GM12872 (cell line): ENCODE data around the gene GPC6.

Experiments
- TF ChIP-seq, protein P1 (sequence below): IDR thresholded peaks from 3 replicates; pipeline ENCODE4 v1.5.1; 2011; ENCODE audit warnings: low read depth, mild to moderate bottlenecking, low read length, moderate library complexity; ENCODE audit not compliant: insufficient read depth

Gene GPC6

GRCh38 chr13:94090773-94091480, 864.3 kb downstream of the GPC6 start:
- TF ChIP-seq, protein P1, sequence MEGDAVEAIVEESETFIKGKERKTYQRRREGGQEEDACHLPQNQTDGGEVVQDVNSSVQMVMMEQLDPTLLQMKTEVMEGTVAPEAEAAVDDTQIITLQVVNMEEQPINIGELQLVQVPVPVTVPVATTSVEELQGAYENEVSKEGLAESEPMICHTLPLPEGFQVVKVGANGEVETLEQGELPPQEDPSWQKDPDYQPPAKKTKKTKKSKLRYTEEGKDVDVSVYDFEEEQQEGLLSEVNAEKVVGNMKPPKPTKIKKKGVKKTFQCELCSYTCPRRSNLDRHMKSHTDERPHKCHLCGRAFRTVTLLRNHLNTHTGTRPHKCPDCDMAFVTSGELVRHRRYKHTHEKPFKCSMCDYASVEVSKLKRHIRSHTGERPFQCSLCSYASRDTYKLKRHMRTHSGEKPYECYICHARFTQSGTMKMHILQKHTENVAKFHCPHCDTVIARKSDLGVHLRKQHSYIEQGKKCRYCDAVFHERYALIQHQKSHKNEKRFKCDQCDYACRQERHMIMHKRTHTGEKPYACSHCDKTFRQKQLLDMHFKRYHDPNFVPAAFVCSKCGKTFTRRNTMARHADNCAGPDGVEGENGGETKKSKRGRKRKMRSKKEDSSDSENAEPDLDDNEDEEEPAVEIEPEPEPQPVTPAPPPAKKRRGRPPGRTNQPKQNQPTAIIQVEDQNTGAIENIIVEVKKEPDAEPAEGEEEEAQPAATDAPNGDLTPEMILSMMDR, result no peak

GRCh38 chr13:94093652-94094315, 867.2 kb downstream of the GPC6 start:
- TF ChIP-seq, protein P1, result no peak

DNA sequence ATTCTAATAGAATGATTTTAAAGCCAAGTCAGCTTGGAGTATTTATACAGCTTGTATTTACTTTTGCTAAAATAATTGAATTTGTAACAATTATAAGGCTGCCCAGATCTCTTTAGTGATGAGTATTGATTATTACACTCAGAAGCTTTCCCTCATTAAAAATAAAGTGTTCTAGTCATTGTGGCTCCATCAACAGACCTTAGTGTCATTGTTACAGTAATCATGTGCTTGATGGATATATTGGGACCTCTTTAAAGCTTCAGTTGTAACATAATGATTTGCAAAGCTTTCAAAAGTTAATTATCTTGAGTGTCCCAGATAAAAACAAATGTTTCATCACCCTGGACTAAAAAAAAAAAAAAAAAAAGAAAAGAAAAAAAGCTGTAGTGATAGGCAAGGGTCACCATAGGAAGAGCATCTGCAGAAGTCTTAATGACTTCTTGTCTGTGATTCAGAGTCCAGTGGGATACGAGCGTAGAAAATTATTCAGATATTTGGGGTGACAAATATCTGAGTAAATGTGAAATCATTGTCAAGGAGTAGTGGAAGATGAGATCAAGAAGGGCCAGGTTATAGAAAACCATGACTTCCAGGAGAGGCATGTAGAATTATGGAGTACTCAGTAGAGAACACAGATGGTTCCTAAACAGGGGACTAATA, 883.2 kb downstream of the GPC6 start:
- TF ChIP-seq, protein P1, result no peak

DNA sequence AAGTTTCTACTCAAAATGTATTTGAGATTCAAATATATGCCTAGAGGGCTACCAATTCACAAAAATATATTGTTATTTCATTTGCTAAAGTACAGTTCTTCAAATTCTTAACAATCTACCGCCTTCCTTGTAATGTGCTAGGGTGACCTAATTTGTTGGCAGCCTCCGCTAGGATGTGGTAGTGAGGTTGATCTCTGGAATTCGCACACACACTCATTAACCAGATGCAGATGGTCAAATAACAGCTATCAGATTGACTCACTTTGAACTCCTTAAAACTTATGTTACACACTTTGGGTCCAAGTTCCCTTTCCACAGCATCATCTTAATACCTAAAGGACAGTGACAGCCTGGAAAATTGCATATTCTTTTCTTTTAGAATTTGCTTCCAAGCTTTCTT, 885.6 kb downstream of the GPC6 start:
- TF ChIP-seq, protein P1, result no peak

GRCh38 chr13:94112731-94113130, 886.1 kb downstream of the GPC6 start:
- TF ChIP-seq, protein P1, result no peak

DNA sequence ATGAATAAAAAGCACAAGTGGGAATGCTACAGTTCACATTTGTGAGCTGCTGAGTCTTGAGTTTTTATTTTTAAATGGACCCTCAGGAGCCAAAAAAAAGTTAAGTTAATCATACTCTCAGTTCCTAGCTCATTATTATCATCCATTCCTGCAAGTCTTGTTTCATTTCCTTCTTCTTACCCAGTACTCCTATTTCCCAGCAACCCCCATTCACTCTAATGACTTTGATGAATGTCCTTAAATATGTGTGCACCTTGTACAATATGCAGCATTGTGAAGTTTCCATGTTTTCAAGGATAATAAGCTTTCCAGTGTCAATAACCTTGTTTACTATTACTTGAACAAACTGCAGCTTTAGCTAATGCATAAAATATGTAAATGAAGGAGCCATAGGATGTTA, 886.6 kb downstream of the GPC6 start:
- TF ChIP-seq, protein P1, result no peak

- TF ChIP-seq, protein P1, result no peak
Measured at GRCh38 chr13:94114166-94114565, 887.6 kb downstream of the GPC6 start.
